GM12878 (cell line): ENCODE results near the gene MMRN1. TPM values are rescaled to one million over a fixed set of nuclear protein-coding genes. Genes with fewer than 3 reads are reported as not detected.

ENCODE experiments used
- ATAC-seq: fragments of 200-7000 bp; cut with Tn5 transposase; 3 replicates; pipeline ENCODE4 v1.9.1; 2020; ENCODE audit warnings: mild to moderate bottlenecking, moderate library complexity
- BruUV-seq: library from RNA; stranded (reverse); fragments of 400-500 nt; replicated peaks from 2 replicates; lab custom pipeline; 2021; lab: Mats Ljungman, UMichigan
- CTCF ChIA-PET: fragments of 300-600 bp; sonication (Branson Sonifier 250); formaldehyde crosslinking; extraction: SDS; loops from one replicate; lab custom pipeline; 2021; ENCODE audit warnings: inconsistent platforms; lab: Yijun Ruan, JAX
- POLR2A ChIA-PET: fragments of 350-600 bp; formaldehyde crosslinking; extraction: SDS; loops from one replicate; lab custom pipeline; 2021; ENCODE audit warnings: inconsistent platforms; lab: Charles Lee
- RAD21 ChIA-PET: fragments of 300-600 bp; sonication (Branson Sonifier 250); formaldehyde crosslinking; loops from one replicate; lab custom pipeline; 2023; ENCODE audit warnings: antibody characterized with exemption; ENCODE audit not compliant: unreplicated experiment; lab: Charles Lee
- SMC1A ChIA-PET: fragments of 300-600 bp; sonication (Branson Sonifier 250); formaldehyde crosslinking; loops from one replicate; lab custom pipeline; 2023; ENCODE audit not compliant: unreplicated experiment, uncharacterized antibody; lab: Charles Lee
- DNase-seq: peaks from one replicate; pipeline ENCODE4 v3.0.0-alpha.2; 2011; ENCODE audit warnings: low read depth, low spot score
- FAIRE-seq: peaks from 3 replicates; lab custom pipeline; 2011; peaks lifted over from hg19 to GRCh38; lab: Jason Lieb, UNC
- H2AFZ ChIP-seq: 2 replicates; pipeline ENCODE4 v1.6.0; 2011; ENCODE audit warnings: low read depth, low read length, control low read depth; ENCODE audit not compliant: control insufficient read depth
- H3K27ac ChIP-seq: 2 replicates; pipeline ENCODE4 v1.5.1; 2011; ENCODE audit warnings: control low read depth; ENCODE audit not compliant: control insufficient read depth, insufficient read depth
- H3K27me3 ChIP-seq, 2 experiments: replicated peaks in 1 of 2; 2 replicates each; pipeline versions ENCODE4 v1.6.0 to v1.6.1; 2011; ENCODE audit warnings: low read length in 1 of 2; ENCODE audit not compliant: control insufficient read depth in 2 of 2, insufficient read depth in 2 of 2
- H3K36me3 ChIP-seq, 2 experiments: 2 replicates each; pipeline ENCODE4 v1.5.1; 2011; ENCODE audit warnings: low read length in 1 of 2; ENCODE audit not compliant: control insufficient read depth in 2 of 2, insufficient read depth in 2 of 2
- H3K4me1 ChIP-seq: 2 replicates; pipeline ENCODE4 v1.6.1; 2011; ENCODE audit warnings: mild to moderate bottlenecking, low read length, moderate library complexity, mixed read lengths; ENCODE audit not compliant: control insufficient read depth, insufficient read depth
- H3K4me2 ChIP-seq: 2 replicates; pipeline ENCODE4 v1.6.0; 2011; ENCODE audit warnings: control low read depth; ENCODE audit not compliant: control insufficient read depth, insufficient read depth
- H3K4me3 ChIP-seq: fragments of 200-600 bp; sonication (generic); 2 replicates; pipeline ENCODE4 v1.5.1; 2016
- H3K79me2 ChIP-seq: 2 replicates; pipeline ENCODE4 v1.6.0; 2011; ENCODE audit warnings: low read length; ENCODE audit not compliant: control insufficient read depth, insufficient read depth
- H3K9ac ChIP-seq: 2 replicates; pipeline ENCODE4 v1.8.0; 2011; ENCODE audit warnings: low read length, control low read depth, mixed read lengths; ENCODE audit not compliant: control insufficient read depth, insufficient read depth
- H3K9me3 ChIP-seq: replicated peaks from 3 replicates; pipeline ENCODE4 v1.5.1; 2011; ENCODE audit warnings: mild to moderate bottlenecking, low read length; ENCODE audit not compliant: control insufficient read depth, insufficient read depth
- H4K20me1 ChIP-seq: 2 replicates; pipeline ENCODE4 v1.6.0; 2011; ENCODE audit not compliant: control insufficient read depth, insufficient read depth
- WGBS: methylation state at CpG from one replicate; pipeline ENCODE4 v1.1.6; 2016; ENCODE audit warnings: low lambda C conversion rate; ENCODE audit not compliant: insufficient replicate concordance, insufficient coverage; ENCODE audit errors: missing lambda C conversion rate; 5-methylcytosine and 5-hydroxymethylcytosine counted together
- in situ Hi-C: fragments of 300-500 bp; cut with MboI; formaldehyde crosslinking; loops from 9 replicates; pipeline ENCODE4 v1.14.3; 2018; ENCODE audit warnings: mixed read lengths
- intact Hi-C: fragments of 100-400 bp; cut with micrococcal nuclease; formaldehyde crosslinking; loops from one replicate; pipeline ENCODE4 v1.14.2; 2022; ENCODE audit not compliant: unreplicated experiment
- polyA plus RNA-seq, 11 experiments: library from polyadenylated mRNA; depleted of rRNA in 4 of 11; unstranded in 6 of 11; stranded (reverse) in 5 of 11; fragments of >200 nt; fragmentation: Nextera tagmentation in 4 of 11; fragmentation: Illumina TruSeq in 1 of 11; extraction: Ambion mirVana in 4 of 11; extraction: Trizol in 1 of 11; gene quantifications; 1 replicate in 1 of 11; 2 replicates in 10 of 11; pipeline versions ENCODE4 v1.2.1 to v1.2.3, GENCODE V29; 2011 to 2016; ENCODE audit warnings: inconsistent platforms in 2 of 11, missing spikeins in 2 of 11, low read depth in 1 of 11
- total RNA-seq, 4 experiments: library from RNA; depleted of rRNA in 3 of 4; stranded (reverse); fragments of >200 nt in 3 of 4; fragmentation: Illumina TruSeq in 1 of 4; extraction: Trizol in 1 of 4; gene quantifications; 2 replicates each; pipeline versions ENCODE4 v1.2.1 to v1.2.3, GENCODE V29; 2013 to 2021
- TF ChIP-seq, protein P1 (sequence below): fragments of 450-650 bp; IDR thresholded peaks from 2 replicates; pipeline ENCODE4 v1.6.1; 2018; ENCODE audit warnings: mild to moderate bottlenecking, low read depth, moderate library complexity; ENCODE audit not compliant: partially characterized antibody
- TF ChIP-seq, protein P2 (sequence below): fragments of 450-650 bp; IDR thresholded peaks from 2 replicates; pipeline ENCODE4 v1.6.1; 2014; ENCODE audit warnings: mild to moderate bottlenecking

The MMRN1 gene
- total and polyA plus RNA-seq, 10 of the 15 experiments (the other 5 are each of a cell fraction or from before 2014, with no cell fraction given), result 0.50 to 3.9 (median 0.78) TPM

DNA sequence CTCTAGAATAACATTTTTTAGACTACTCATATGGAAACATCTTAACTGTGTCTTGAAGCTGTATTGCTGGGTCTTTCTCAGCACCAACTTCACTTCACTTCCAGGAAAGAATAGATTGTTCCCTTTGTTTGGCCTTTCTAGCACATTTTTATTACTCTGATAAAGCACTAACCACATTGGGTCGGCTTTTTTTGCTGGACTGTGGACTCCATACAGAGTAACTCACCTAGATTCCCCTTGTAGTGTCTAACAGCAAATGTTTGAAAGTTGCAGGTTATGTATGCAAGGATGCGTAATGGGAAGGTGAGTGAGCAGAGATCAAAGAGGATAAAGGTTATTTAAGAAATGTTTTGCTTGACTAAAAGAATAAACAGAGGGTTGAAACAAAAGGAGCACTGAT lies 101.2 kb downstream of the MMRN1 start:
- Histone ChIP-seq H3K27ac (no peak overlapping the region), H3K79me2 (no peaks in the 10 kb centered on the region), H3K4me1 (no peaks in the 10 kb centered on the region), H3K9me3 (no peaks in the 10 kb centered on the region), H3K36me3 (no peaks in the 10 kb centered on the region), H3K4me2 (no peak overlapping the region)
- DNase-seq (no peak), ATAC-seq (no peak), FAIRE-seq (no peak)
- ChIA-PET SMC1A (interaction anchor here (1.6 kb wide), 1 partner anchor 13 kb away, joined by 3 read pairs; no protein-coding TSS in a partner anchor), POLR2A (no interaction called here)
- intact Hi-C loops, result no loop called here
- no TSS peak for BruUV-seq
- in situ Hi-C loops, result no loop called here
- WGBS, result 45% methylated on average over 2 of the region's 2 CpGs
- TF ChIP-seq, protein P1, sequence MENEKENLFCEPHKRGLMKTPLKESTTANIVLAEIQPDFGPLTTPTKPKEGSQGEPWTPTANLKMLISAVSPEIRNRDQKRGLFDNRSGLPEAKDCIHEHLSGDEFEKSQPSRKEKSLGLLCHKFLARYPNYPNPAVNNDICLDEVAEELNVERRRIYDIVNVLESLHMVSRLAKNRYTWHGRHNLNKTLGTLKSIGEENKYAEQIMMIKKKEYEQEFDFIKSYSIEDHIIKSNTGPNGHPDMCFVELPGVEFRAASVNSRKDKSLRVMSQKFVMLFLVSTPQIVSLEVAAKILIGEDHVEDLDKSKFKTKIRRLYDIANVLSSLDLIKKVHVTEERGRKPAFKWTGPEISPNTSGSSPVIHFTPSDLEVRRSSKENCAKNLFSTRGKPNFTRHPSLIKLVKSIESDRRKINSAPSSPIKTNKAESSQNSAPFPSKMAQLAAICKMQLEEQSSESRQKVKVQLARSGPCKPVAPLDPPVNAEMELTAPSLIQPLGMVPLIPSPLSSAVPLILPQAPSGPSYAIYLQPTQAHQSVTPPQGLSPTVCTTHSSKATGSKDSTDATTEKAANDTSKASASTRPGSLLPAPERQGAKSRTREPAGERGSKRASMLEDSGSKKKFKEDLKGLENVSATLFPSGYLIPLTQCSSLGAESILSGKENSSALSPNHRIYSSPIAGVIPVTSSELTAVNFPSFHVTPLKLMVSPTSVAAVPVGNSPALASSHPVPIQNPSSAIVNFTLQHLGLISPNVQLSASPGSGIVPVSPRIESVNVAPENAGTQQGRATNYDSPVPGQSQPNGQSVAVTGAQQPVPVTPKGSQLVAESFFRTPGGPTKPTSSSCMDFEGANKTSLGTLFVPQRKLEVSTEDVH, result no peak
- TF ChIP-seq, protein P2, sequence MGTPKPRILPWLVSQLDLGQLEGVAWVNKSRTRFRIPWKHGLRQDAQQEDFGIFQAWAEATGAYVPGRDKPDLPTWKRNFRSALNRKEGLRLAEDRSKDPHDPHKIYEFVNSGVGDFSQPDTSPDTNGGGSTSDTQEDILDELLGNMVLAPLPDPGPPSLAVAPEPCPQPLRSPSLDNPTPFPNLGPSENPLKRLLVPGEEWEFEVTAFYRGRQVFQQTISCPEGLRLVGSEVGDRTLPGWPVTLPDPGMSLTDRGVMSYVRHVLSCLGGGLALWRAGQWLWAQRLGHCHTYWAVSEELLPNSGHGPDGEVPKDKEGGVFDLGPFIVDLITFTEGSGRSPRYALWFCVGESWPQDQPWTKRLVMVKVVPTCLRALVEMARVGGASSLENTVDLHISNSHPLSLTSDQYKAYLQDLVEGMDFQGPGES, result no peak
- TF ChIP-seq, all 136 proteins: peak for 0
- Histone ChIP-seq H4K20me1 (no peaks in the 10 kb centered on the region), H3K27me3 (no peaks in the 10 kb centered on the region), H2AFZ (no peak overlapping the region), H3K4me3 (no peak overlapping the region), H3K9ac (no peak overlapping the region)
- CTCF ChIA-PET, result interaction anchor here (0.8 to 1.2 kb wide), 2 partner anchors 86 to 250 kb away, joined by 3 read pairs; no protein-coding TSS in a partner anchor
- RAD21 ChIA-PET, result no interaction called here
